ENCODE measurements around the gene SDCBP2. TPM values are rescaled to one million over a fixed set of nuclear protein-coding genes. Genes with fewer than 3 reads are reported as not detected.

The SDCBP2 gene
- total and polyA plus RNA-seq, 12 donors, result 0.43 to 7.6 (median 2.9) TPM

DNA sequence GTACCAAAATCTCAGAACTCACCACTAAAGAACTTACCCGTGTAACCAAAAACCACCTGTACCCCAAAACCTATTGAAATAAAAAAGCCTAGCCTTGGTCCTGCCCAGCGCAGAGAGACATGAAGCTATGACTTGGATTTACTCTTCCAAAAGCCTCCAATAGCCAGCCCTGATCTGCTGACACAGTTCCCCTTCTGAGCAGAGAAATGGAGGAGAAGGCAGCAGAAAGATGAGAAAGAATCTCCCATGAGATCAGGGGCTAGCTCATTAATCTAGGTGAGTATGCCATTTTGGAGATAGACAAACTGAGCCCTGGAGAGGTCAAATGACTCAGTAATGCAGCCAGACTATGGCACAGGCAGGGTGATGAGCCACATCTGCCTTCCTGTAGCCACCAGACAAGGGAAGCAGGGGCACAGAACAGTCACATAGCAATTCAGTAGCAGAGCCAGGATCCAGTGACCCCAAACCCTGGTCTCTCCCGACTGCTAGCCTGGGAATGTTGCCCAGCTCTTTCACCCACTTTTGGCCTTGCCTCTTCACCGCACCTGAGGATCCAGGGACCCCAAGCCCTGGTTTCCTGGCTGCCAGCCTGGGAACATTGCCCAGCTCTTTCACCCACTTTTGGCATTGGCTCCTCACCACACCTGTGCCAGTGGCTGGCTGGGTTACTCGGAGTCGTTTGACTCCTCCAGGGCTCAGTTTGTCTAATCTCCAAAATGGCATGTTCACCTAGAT is 7.2 kb upstream of the SDCBP2 start:
- TF ChIP-seq POLR2A (IDR thresholded peaks at IDR 0.05), result no peak
- TF ChIP-seq, protein P1, sequence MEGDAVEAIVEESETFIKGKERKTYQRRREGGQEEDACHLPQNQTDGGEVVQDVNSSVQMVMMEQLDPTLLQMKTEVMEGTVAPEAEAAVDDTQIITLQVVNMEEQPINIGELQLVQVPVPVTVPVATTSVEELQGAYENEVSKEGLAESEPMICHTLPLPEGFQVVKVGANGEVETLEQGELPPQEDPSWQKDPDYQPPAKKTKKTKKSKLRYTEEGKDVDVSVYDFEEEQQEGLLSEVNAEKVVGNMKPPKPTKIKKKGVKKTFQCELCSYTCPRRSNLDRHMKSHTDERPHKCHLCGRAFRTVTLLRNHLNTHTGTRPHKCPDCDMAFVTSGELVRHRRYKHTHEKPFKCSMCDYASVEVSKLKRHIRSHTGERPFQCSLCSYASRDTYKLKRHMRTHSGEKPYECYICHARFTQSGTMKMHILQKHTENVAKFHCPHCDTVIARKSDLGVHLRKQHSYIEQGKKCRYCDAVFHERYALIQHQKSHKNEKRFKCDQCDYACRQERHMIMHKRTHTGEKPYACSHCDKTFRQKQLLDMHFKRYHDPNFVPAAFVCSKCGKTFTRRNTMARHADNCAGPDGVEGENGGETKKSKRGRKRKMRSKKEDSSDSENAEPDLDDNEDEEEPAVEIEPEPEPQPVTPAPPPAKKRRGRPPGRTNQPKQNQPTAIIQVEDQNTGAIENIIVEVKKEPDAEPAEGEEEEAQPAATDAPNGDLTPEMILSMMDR (IDR thresholded peaks at IDR 0.05), result no peak
- Histone ChIP-seq H3K4me3 (no peak overlapping the region), H3K27ac (peak overlapping the region in 3 of 5 donors; percentile 5 to 82 (median 24)), H3K27me3 (no peaks in the 10 kb centered on the region), H3K4me1 (replicated peaks in 1 of 2) (peaks cover 0 to 18% of the 10 kb centered on the region in 2 donors), H3K36me3 (replicated peaks in 1 of 2) (no peaks in the 10 kb centered on the region), H3K9me3 (replicated peaks in 1 of 3) (no peaks in the 10 kb centered on the region)
- 70 to 88% (median 79%) methylated on average over 5 to 6 of the region's 6 CpGs for WGBS, 4 donors
- intact Hi-C loops (cut with DNase I), result no loop called here
- DNase-seq, result peak in 1 of 7 donors; percentile 48

DNA sequence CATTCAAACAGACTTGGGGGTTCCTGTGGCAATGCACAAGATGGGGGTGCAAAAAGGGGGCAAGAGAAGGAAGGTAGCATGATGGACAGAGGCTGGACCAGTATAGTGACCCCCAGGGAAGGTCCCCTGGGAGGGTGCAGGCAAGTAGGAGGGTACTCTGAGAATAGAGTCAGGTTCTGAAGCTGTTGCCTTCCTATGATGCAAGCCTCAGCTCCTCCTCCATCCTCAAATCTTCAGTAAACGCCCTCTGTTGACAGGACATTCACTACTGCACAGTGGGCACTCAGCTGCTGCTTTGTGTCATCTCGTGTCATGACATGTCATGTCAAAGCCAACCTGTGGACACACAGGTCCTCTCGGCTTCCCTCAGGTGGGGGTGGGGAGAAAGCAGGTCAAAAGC is 5.8 kb upstream of the SDCBP2 start:
- intact Hi-C loops (cut with DNase I), result no loop called here
- Histone ChIP-seq H3K36me3 (replicated peaks in 1 of 2) (no peaks in the 10 kb centered on the region), H3K27me3 (no peaks in the 10 kb centered on the region), H3K4me3 (no peak overlapping the region), H3K27ac (no peak overlapping the region), H3K9me3 (replicated peaks in 1 of 3) (no peaks in the 10 kb centered on the region), H3K4me1 (replicated peaks in 1 of 2) (peaks cover 4 to 29% of the 10 kb centered on the region in 2 donors)
- WGBS, 4 donors, result 73 to 93% (median 78%) methylated on average over 3 of the region's 3 CpGs
- TF ChIP-seq POLR2A (IDR thresholded peaks at IDR 0.05), result no peak
- TF ChIP-seq, protein P1 (IDR thresholded peaks at IDR 0.05), result no peak
- peak in 2 of 7 donors; percentile 15 to 51 for DNase-seq

GRCh38 chr20:1334370-1334731 is 5.4 kb upstream of the SDCBP2 start:
- H3K4me3 ChIP-seq, result no peak overlapping the region
- peaks cover 4 to 32% of the 10 kb centered on the region in 2 donors for H3K4me1 ChIP-seq (replicated peaks in 1 of 2)
- peak in 1 of 7 donors; percentile 3 for DNase-seq
- 77 to 97% (median 88%) methylated on average over 4 of the region's 4 CpGs for WGBS, 4 donors
- H3K27me3 ChIP-seq, result no peaks in the 10 kb centered on the region
- intact Hi-C loops (cut with DNase I), result no loop called here
- TF ChIP-seq, protein P1 (IDR thresholded peaks at IDR 0.05), result no peak
- TF ChIP-seq POLR2A (IDR thresholded peaks at IDR 0.05), result no peak
- H3K36me3 ChIP-seq (replicated peaks in 1 of 2), result no peaks in the 10 kb centered on the region
- H3K27ac ChIP-seq, result no peak overlapping the region
- H3K9me3 ChIP-seq (replicated peaks in 1 of 3), result no peaks in the 10 kb centered on the region

- DNase-seq, result peak in 2 of 7 donors; percentile 1 to 44
- no peak overlapping the region for H3K4me3 ChIP-seq
- H3K9me3 ChIP-seq (replicated peaks in 1 of 3), result no peaks in the 10 kb centered on the region
- peaks cover 4 to 38% of the 10 kb centered on the region in 2 donors for H3K4me1 ChIP-seq (replicated peaks in 1 of 2)
- TF ChIP-seq, protein P1 (IDR thresholded peaks at IDR 0.05), result no peak
- no peak for TF ChIP-seq POLR2A (IDR thresholded peaks at IDR 0.05)
- 90 to 94% (median 94%) methylated on average over 10 to 11 of the region's 11 CpGs for whole genome bisulfite sequencing, 4 donors
- H3K27me3 ChIP-seq, result no peaks in the 10 kb centered on the region
- H3K27ac ChIP-seq, result no peak overlapping the region
- H3K36me3 ChIP-seq (replicated peaks in 1 of 2), result no peaks in the 10 kb centered on the region
- intact Hi-C loops (cut with DNase I), result no loop called here
These were observed 4.8 kb upstream of the SDCBP2 start for GRCh38 chr20:1333462-1334369.
